Mesendoderm (in vitro differentiated cells): ENCODE measurements around the gene FLYWCH1.

Experiments used
- DNase-seq: peaks from one replicate; pipeline ENCODE4 v3.0.0; 2013
- H2AK5ac ChIP-seq: 2 replicates; pipeline ENCODE4 v1.6.1; 2013; ENCODE audit warnings: low read length, inconsistent platforms
- H2BK120ac ChIP-seq: 2 replicates; pipeline ENCODE4 v1.6.1; 2013; ENCODE audit warnings: low read depth, mild to moderate bottlenecking, low read length, moderate library complexity, mixed read lengths
- H2BK15ac ChIP-seq: replicated peaks from 2 replicates; pipeline ENCODE4 v1.6.1; 2013; ENCODE audit warnings: low read depth, mild to moderate bottlenecking, moderate library complexity
- H2BK5ac ChIP-seq: 2 replicates; pipeline ENCODE4 v1.6.1; 2013; ENCODE audit warnings: low read length, inconsistent platforms
- H3K18ac ChIP-seq: 2 replicates; pipeline ENCODE4 v1.6.1; 2013; ENCODE audit warnings: mild to moderate bottlenecking, low read length, mixed read lengths
- H3K23ac ChIP-seq: one replicate; pipeline ENCODE4 v1.6.1; 2013; ENCODE audit warnings: low read length
- H3K27ac ChIP-seq: 2 replicates; pipeline ENCODE4 v1.5.1; 2013; ENCODE audit warnings: low read depth, mild to moderate bottlenecking, inconsistent platforms, low read length, moderate library complexity
- H3K27me3 ChIP-seq: 2 replicates; pipeline ENCODE4 v1.6.1; 2013; ENCODE audit warnings: low read length, control low read depth, mild to moderate bottlenecking, inconsistent platforms; ENCODE audit not compliant: insufficient read depth, poor library complexity
- H3K36me3 ChIP-seq: 2 replicates; pipeline ENCODE4 v1.6.1; 2013; ENCODE audit warnings: low read length, inconsistent platforms; ENCODE audit not compliant: control insufficient read depth, insufficient read depth
- H3K4ac ChIP-seq: one replicate; pipeline ENCODE4 v1.6.1; 2013; ENCODE audit warnings: low read depth, mild to moderate bottlenecking, low read length, moderate library complexity
- H3K4me1 ChIP-seq: 2 replicates; pipeline ENCODE4 v1.6.1; 2013; ENCODE audit warnings: low read depth, low read length, inconsistent platforms; ENCODE audit not compliant: control insufficient read depth
- H3K4me2 ChIP-seq: 2 replicates; pipeline ENCODE4 v1.6.1; 2013; ENCODE audit warnings: low read length
- H3K4me3 ChIP-seq: 2 replicates; pipeline ENCODE4 v1.5.1; 2013; ENCODE audit warnings: mild to moderate bottlenecking, low read length
- H3K56ac ChIP-seq: one replicate; pipeline ENCODE4 v1.6.1; 2013; ENCODE audit warnings: low read length
- H3K79me1 ChIP-seq: 2 replicates; pipeline ENCODE4 v1.6.1; 2013; ENCODE audit warnings: low read length, inconsistent platforms
- H3K79me2 ChIP-seq: 2 replicates; pipeline ENCODE4 v1.6.1; 2013; ENCODE audit warnings: mild to moderate bottlenecking, low read length; ENCODE audit not compliant: control insufficient read depth, insufficient read depth
- H3K9ac ChIP-seq: 2 replicates; pipeline ENCODE4 v1.6.1; 2013; ENCODE audit warnings: low read length, inconsistent platforms
- H4K5ac ChIP-seq: one replicate; pipeline ENCODE4 v1.6.1; 2013; ENCODE audit warnings: low read length
- H4K8ac ChIP-seq: one replicate; pipeline ENCODE4 v1.6.1; 2013; ENCODE audit warnings: low read depth, mild to moderate bottlenecking, control low read depth, low read length, moderate library complexity
- WGBS: extraction: QIAGEN DNeasy Blood & Tissue Kit; methylation state at CpG from one replicate; pipeline ENCODE4 v1.1.7; 2013; ENCODE audit warnings: low lambda C conversion rate, missing lambda C conversion rate; ENCODE audit not compliant: insufficient coverage; ENCODE audit errors: extremely low coverage; 5-methylcytosine and 5-hydroxymethylcytosine counted together

FLYWCH1 gene

GRCh38 chr16:2976201-2976600 lies 64.5 kb downstream of the FLYWCH1 start:
- Histone ChIP-seq H2AK5ac (no peak overlapping the region), H3K4ac (no peak overlapping the region), H3K9ac (no peak overlapping the region), H3K27me3 (no peaks in the 10 kb centered on the region), H3K4me2 (no peak overlapping the region), H2BK120ac (no peak overlapping the region), H4K8ac (no peak overlapping the region), H3K36me3 (peaks cover 10% of the 10 kb centered on the region), H2BK5ac (no peak overlapping the region), H3K79me2 (peaks cover 11% of the 10 kb centered on the region), H3K27ac (no peak overlapping the region), H3K4me3 (no peak overlapping the region), H3K56ac (no peak overlapping the region), H2BK15ac (no peak overlapping the region), H4K5ac (no peak overlapping the region), H3K18ac (no peak overlapping the region), H3K4me1 (no peaks in the 10 kb centered on the region), H3K23ac (no peak overlapping the region), H3K79me1 (peaks cover 11% of the 10 kb centered on the region)
- no CpG with 5 or more reads among the region's 7 CpGs for WGBS
- DNase-seq, result no peak

- Histone ChIP-seq H3K18ac (no peak overlapping the region), H3K9ac (no peak overlapping the region), H4K8ac (no peak overlapping the region), H3K4ac (no peak overlapping the region), H3K56ac (no peak overlapping the region), H3K36me3 (peaks cover 10% of the 10 kb centered on the region), H3K4me2 (no peak overlapping the region), H3K27me3 (no peaks in the 10 kb centered on the region), H3K4me1 (no peaks in the 10 kb centered on the region), H3K79me2 (peaks cover 11% of the 10 kb centered on the region), H2AK5ac (no peak overlapping the region), H2BK120ac (no peak overlapping the region), H3K27ac (no peak overlapping the region), H2BK15ac (no peak overlapping the region), H4K5ac (no peak overlapping the region), H3K4me3 (no peak overlapping the region), H2BK5ac (no peak overlapping the region), H3K23ac (no peak overlapping the region), H3K79me1 (peaks cover 11% of the 10 kb centered on the region)
- no CpG with 5 or more reads among the region's 15 CpGs for WGBS
- DNase-seq, result no peak
Measured at GRCh38 chr16:2976673-2977072, 64.9 kb downstream of the FLYWCH1 start.

GRCh38 chr16:2977440-2977839 lies 65.7 kb downstream of the FLYWCH1 start:
- Histone ChIP-seq H3K79me2 (peaks cover 11% of the 10 kb centered on the region), H3K27ac (no peak overlapping the region), H4K5ac (no peak overlapping the region), H3K4me1 (peaks cover 2% of the 10 kb centered on the region), H3K23ac (no peak overlapping the region), H3K36me3 (peaks cover 8% of the 10 kb centered on the region), H3K18ac (no peak overlapping the region), H2BK15ac (no peak overlapping the region), H3K27me3 (no peaks in the 10 kb centered on the region), H4K8ac (no peak overlapping the region), H3K56ac (no peak overlapping the region), H2AK5ac (no peak overlapping the region), H3K4ac (no peak overlapping the region), H3K4me2 (no peak overlapping the region), H3K79me1 (peaks cover 11% of the 10 kb centered on the region), H2BK120ac (no peak overlapping the region), H3K4me3 (no peak overlapping the region), H3K9ac (no peak overlapping the region), H2BK5ac (no peak overlapping the region)
- DNase-seq, result no peak
- WGBS, result no CpG with 5 or more reads among the region's 6 CpGs

- peak overlapping the region; percentile 97 for H3K18ac ChIP-seq
- peak overlapping the region; percentile 81 for H3K27ac ChIP-seq
- H3K79me1 ChIP-seq, result peaks cover 11% of the 10 kb centered on the region
- peak overlapping the region; percentile 83 for H4K8ac ChIP-seq
- no peak overlapping the region for H4K5ac ChIP-seq
- no peak overlapping the region for H2AK5ac ChIP-seq
- peak overlapping the region; percentile 97 for H3K56ac ChIP-seq
- H3K36me3 ChIP-seq, result peaks cover 6% of the 10 kb centered on the region
- DNase-seq, result no peak
- peak overlapping the region; percentile 97 for H3K4me2 ChIP-seq
- H2BK15ac ChIP-seq, result no peak overlapping the region
- peak overlapping the region; percentile 96 for H3K9ac ChIP-seq
- no CpG with 5 or more reads among the region's 43 CpGs for WGBS
- peak overlapping the region; percentile 66 for H3K23ac ChIP-seq
- peak overlapping the region; percentile 97 for H3K4ac ChIP-seq
- H3K79me2 ChIP-seq, result peaks cover 11% of the 10 kb centered on the region
- H2BK120ac ChIP-seq, result peak overlapping the region; percentile 37
- H3K27me3 ChIP-seq, result no peaks in the 10 kb centered on the region
- H3K4me3 ChIP-seq, result peak overlapping the region; percentile 86
- peak overlapping the region; percentile 59 for H2BK5ac ChIP-seq
- peaks cover 2% of the 10 kb centered on the region for H3K4me1 ChIP-seq
Measured at GRCh38 chr16:2979669-2980226, 68.0 kb downstream of the FLYWCH1 start.

GRCh38 chr16:2980227-2981176 lies 68.8 kb downstream of the FLYWCH1 start, which contains the start of gene PKMYT1:
TSS of gene PKMYT1 (minus strand) at chr16:2980446. CDS start at chr16:2979657, 789 bp downstream.
- Histone ChIP-seq H3K79me1 (peaks cover 11% of the 10 kb centered on the region), H3K4ac (peak within 1 kb of the TSS; percentile 97), H3K4me3 (peak within 1 kb of the TSS; percentile 86), H2BK5ac (peak within 1 kb of the TSS; percentile 99), H4K8ac (peak within 1 kb of the TSS; percentile 97), H3K9ac (peak within 1 kb of the TSS; percentile 97), H3K79me2 (peaks cover 11% of the 10 kb centered on the region), H2AK5ac (peak within 1 kb of the TSS; percentile 36), H2BK15ac (no peak within 1 kb of the TSS), H3K4me1 (peaks cover 2% of the 10 kb centered on the region), H3K4me2 (peak within 1 kb of the TSS; percentile 97), H3K27ac (peak within 1 kb of the TSS; percentile 82), H3K27me3 (no peaks in the 10 kb centered on the region), H3K56ac (peak within 1 kb of the TSS; percentile 99), H2BK120ac (peak within 1 kb of the TSS; percentile 37), H3K18ac (peak within 1 kb of the TSS; percentile 97), H4K5ac (no peak within 1 kb of the TSS), H3K23ac (peak within 1 kb of the TSS; percentile 97), H3K36me3 (peaks cover 6% of the 10 kb centered on the region)
- WGBS, result no CpG with 5 or more reads among the region's 91 CpGs
- peak; percentile 87 for DNase-seq
